ENCODE measurements around the gene ITPR1.

GRCh38 chr3:4726549-4726948 lies 233.4 kb downstream of the ITPR1 start:
- no peak for TF ChIP-seq CTCF (conservative IDR thresholded peaks at IDR 0.05 in 1 of 2, IDR thresholded peaks at IDR 0.05 in 1 of 2; ENCODE audit: extremely low read depth in 1 of 2, insufficient read depth in 1 of 2, low read depth in 1 of 2, low read length in 2 of 2)
- TF ChIP-seq EZH2 (IDR thresholded peaks at IDR 0.05; ENCODE audit: borderline replicate concordance, low read length): no peak
